ENCODE results near the gene PCYT2. TPM values are rescaled to one million over a fixed set of nuclear protein-coding genes. Genes with fewer than 3 reads are reported as not detected.
A peak's percentile ranks its signal among the peaks of the same experiment; 100 is the strongest.

PCYT2 gene
- total RNA-seq, 2 donors from 2014 or later: 21.6 to 26.0 TPM

DNA sequence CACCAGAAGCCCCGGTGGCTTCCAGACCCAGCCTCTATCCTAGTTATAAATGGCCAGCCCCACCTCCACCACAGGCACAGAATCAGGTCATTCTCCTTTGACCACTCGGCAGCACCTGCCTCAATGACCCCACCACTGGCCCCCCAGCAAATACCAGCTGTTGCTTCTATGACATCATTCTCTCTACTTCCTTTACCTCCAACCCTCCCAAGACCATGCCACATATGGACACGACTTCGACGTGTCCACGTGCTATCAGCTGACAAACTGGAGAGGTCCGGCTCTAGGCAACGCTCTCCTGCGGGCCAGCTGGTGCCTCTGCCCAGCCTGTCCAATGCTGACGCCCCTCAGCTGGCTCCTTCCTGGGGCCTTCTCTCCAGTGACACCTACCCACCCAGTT, 25.7 kb downstream of the PCYT2 start:
- peaks cover 14% of the 10 kb centered on the region for H3K4me1 Mint-ChIP-seq
- no peak overlapping the region for H3K4me3 Mint-ChIP-seq
- DNase-seq: no peak
- H3K27me3 Mint-ChIP-seq: no peaks in the 10 kb centered on the region
- H3K9me3 ChIP-seq (ENCODE audit: control insufficient read depth, low read length, poor library complexity, severe bottlenecking): no peaks in the 10 kb centered on the region
- peak overlapping the region; percentile 81 for H3K27ac Mint-ChIP-seq
- peaks cover 10% of the 10 kb centered on the region for H3K36me3 Mint-ChIP-seq (ENCODE audit: low read depth)
- ATAC-seq: no peak

DNA sequence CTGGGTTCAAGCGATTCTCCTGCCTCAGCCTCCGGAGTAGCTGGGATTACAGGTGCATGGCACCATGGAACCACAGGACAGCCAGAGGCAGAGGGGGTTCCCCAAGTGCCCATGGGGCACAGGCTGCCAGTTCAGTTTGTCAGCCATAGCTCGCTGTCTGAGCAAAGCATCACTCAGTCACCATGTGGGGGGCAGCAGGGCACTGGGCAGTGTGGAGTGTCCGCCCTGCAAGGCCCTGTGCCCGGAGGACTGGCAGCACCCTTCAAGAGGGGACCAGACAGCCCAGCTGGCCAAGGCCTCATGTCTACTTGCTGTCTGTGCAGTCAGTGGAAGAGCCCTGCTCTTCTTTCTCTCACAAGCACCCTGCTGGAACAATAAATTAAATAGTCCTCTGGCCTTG, 26.2 kb downstream of the PCYT2 start:
- no peak for ATAC-seq
- H3K27me3 Mint-ChIP-seq: no peaks in the 10 kb centered on the region
- peak overlapping the region; percentile 81 for H3K27ac Mint-ChIP-seq
- no peaks in the 10 kb centered on the region for H3K9me3 ChIP-seq (ENCODE audit: control insufficient read depth, low read length, poor library complexity, severe bottlenecking)
- no peak for DNase-seq
- peaks cover 13% of the 10 kb centered on the region for H3K4me1 Mint-ChIP-seq
- H3K36me3 Mint-ChIP-seq (ENCODE audit: low read depth): peaks cover 10% of the 10 kb centered on the region
- H3K4me3 Mint-ChIP-seq: no peak overlapping the region

DNA sequence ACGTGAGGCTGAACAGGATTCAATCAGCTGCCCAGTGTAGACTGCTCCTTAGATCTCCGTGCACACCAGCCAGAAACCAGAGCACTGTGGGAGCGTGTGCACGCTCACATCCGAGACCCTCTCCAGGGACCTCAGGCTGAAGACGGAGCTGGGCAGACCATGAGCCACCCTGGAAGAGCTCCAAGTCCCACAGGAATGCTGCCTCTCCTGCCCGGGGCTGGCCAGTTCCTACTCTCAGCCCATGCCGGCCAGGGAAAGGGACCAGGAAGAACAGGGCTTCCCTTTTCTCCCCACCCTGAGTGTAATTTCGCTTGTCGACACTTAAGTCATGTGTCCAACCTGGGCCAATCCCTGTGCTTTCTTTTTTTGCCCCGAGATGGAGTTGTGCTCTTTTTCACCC, 26.7 kb downstream of the PCYT2 start:
- no peaks in the 10 kb centered on the region for H3K9me3 ChIP-seq (ENCODE audit: control insufficient read depth, low read length, poor library complexity, severe bottlenecking)
- H3K4me1 Mint-ChIP-seq: peaks cover 13% of the 10 kb centered on the region
- peak overlapping the region; percentile 81 for H3K27ac Mint-ChIP-seq
- DNase-seq (no peak), ATAC-seq (no peak)
- no peak overlapping the region for H3K4me3 Mint-ChIP-seq
- peaks cover 10% of the 10 kb centered on the region for H3K36me3 Mint-ChIP-seq (ENCODE audit: low read depth)
- no peaks in the 10 kb centered on the region for H3K27me3 Mint-ChIP-seq

DNA sequence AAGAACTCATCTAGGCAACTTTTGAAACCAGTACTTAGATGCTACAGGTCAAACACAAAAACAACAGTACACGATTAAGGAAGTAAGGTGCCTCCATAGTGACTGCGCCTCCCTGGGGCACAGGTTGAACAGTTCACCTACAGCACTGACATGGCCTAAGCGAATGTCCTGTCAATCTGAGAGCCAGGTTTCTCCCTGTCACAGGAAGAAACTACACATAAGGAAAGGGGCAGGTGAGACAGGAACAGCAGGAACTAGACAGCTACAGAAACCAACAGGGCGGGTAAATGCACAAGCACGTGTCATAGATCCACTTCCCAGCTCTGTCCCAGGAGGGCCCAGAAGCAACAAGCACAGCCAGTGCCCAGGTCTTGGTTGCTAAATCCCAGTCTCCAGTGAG, 32.1 kb downstream of the PCYT2 start:
- Mint-ChIP-seq H3K36me3 (ENCODE audit: low read depth) (no peaks in the 10 kb centered on the region), H3K4me3 (no peak overlapping the region)

DNA sequence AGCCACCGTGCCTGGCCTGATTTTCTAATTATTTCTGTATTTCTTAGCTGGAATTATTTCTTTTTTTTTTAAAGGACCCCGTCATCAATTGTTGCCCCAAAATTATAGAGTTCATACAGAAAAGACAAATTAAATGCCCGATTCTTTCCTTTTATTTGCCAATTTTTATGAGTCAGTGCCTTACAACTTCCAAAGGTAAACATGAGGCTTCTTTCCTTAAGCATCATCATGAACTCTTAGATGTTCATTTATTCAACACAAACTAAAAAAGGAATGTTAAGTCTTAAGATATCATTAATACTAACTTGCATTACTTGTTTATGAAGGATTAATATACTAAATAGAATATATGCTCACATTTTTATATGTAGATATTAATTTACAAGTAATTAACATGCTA, 32.9 kb downstream of the PCYT2 start:
- Mint-ChIP-seq H3K4me3 (no peak overlapping the region), H3K36me3 (ENCODE audit: low read depth) (no peaks in the 10 kb centered on the region), H3K27me3 (no peaks in the 10 kb centered on the region), H3K27ac (no peak overlapping the region), H3K4me1 (peaks cover 4% of the 10 kb centered on the region)
- DNase-seq (no peak), ATAC-seq (no peak)
- H3K9me3 ChIP-seq (ENCODE audit: control insufficient read depth, low read length, poor library complexity, severe bottlenecking): no peaks in the 10 kb centered on the region

More for the DNA sequence above, 32.1 kb downstream of the PCYT2 start:
- peak overlapping the region; percentile 37 for H3K27ac Mint-ChIP-seq
- ATAC-seq (no peak), DNase-seq (no peak)
- no peaks in the 10 kb centered on the region for H3K27me3 Mint-ChIP-seq
- H3K4me1 Mint-ChIP-seq: peaks cover 4% of the 10 kb centered on the region
- no peaks in the 10 kb centered on the region for H3K9me3 ChIP-seq (ENCODE audit: control insufficient read depth, low read length, poor library complexity, severe bottlenecking)

DNA sequence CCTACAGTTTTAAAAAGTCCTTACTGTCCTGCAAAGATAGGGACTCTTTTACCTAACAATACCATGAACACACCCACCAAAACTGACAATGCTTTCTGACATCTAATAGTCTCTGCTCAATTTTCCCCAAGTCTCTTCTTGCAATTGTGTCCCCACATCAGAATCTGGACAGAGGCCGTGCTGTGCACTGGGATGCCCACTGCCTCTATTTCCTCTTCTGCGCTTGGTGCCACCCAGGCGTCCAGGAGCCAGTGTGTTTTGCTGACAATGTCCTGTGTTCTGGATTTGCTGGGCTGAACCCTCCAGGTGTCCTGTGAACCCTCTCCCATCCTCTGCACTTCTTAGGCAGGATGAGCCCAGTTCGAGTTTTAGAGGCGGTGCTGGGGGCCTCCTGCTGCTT, 33.6 kb downstream of the PCYT2 start:
- peaks cover 8% of the 10 kb centered on the region for H3K4me1 Mint-ChIP-seq
- H3K9me3 ChIP-seq (ENCODE audit: control insufficient read depth, low read length, poor library complexity, severe bottlenecking): no peaks in the 10 kb centered on the region
- peak overlapping the region; percentile 53 for H3K27ac Mint-ChIP-seq
- H3K4me3 Mint-ChIP-seq: no peak overlapping the region
- DNase-seq (no peak), ATAC-seq (no peak)
- no peaks in the 10 kb centered on the region for H3K27me3 Mint-ChIP-seq
- no peaks in the 10 kb centered on the region for H3K36me3 Mint-ChIP-seq (ENCODE audit: low read depth)

DNA sequence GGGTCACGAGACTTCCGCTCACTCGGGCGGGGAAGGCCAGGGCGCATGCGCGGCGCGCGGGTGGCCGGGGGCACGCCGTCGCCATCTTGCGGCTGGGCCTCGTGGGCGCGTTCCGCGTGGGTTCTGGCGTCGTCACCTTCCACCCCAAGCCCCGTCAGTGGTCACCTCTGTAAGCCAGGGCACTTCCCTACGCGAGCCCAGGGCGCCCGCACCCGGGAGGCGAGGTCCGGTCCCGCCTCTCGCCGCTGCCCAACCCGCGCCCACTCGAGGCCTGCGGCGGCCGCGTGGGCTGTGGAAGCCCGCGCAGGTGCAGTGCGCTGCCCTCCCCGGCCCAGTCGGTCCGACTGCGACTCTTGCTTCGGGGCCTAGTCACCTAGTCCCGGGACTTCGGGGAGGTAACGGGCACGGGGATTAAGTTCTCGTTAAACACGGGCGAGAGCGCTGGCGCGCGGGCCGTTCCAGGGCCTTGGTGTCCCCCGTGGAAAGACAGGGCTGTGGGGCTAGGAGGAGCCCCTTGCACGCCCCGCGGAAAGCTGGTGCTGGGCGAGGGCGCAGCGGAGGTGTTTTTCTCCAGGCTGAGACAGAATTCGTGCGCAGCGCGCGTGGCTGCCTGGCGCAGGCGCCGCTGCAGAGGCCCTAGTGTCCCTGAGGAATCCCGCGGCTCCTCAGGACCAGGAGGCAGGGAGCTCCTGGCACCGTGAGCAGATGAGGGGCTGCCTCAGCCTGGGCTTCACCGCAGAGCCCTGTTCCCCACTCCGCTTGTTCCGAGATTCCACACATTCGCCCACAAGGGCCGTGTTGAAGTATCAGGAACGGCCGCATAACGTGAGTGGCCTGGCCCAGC, 39.6 kb downstream of the PCYT2 start:
- H3K4me3 Mint-ChIP-seq: peak overlapping the region; percentile 88
- DNase-seq (peak; percentile 93 to 97 (median 96)), ATAC-seq (peak; percentile 43)

DNA sequence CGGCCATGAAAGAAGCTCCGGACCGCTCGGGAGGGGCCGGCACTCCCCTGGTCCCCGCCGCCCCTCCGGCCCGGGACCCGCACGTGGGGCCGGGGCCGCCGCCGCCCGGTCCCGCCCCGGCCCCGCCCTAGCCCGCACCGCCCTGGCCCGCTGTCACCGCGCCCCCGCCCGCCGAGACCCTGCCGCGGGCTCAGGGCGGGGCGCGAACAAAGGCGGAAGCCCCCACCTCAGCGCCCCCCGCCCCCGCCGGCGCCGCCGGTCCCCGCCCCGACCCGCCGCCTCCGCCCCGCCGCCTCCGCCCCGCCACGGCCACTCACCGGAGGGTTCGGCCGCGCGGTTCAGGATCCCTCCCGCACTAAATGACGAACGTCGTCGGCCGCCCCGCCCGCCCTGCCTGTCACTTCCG, 40.2 kb downstream of the PCYT2 start, which contains the start of gene ARHGDIA:
Gene ARHGDIA (minus strand): TSS at position 357 of the 406 bp plus-strand sequence. CDS start 1,407 bp downstream, outside the sequence.
- H3K9me3 ChIP-seq (ENCODE audit: control insufficient read depth, low read length, poor library complexity, severe bottlenecking): no peaks in the 10 kb centered on the region
- DNase-seq (no peak), ATAC-seq (peak; percentile 74)
- peaks cover 25% of the 10 kb centered on the region for H3K4me1 Mint-ChIP-seq
- peaks cover 2% of the 10 kb centered on the region for H3K36me3 Mint-ChIP-seq (ENCODE audit: low read depth)
- H3K4me3 Mint-ChIP-seq: peak within 1 kb of the TSS; percentile 90
- H3K27me3 Mint-ChIP-seq: no peaks in the 10 kb centered on the region
- H3K27ac Mint-ChIP-seq: peak within 1 kb of the TSS; percentile 97

More for the DNA sequence above, 39.6 kb downstream of the PCYT2 start:
- peaks cover 2% of the 10 kb centered on the region for H3K36me3 Mint-ChIP-seq (ENCODE audit: low read depth)
- H3K27me3 Mint-ChIP-seq: no peaks in the 10 kb centered on the region
- H3K4me1 Mint-ChIP-seq: peaks cover 25% of the 10 kb centered on the region
- H3K27ac Mint-ChIP-seq: peak overlapping the region; percentile 96
- no peaks in the 10 kb centered on the region for H3K9me3 ChIP-seq (ENCODE audit: control insufficient read depth, low read length, poor library complexity, severe bottlenecking)

DNA sequence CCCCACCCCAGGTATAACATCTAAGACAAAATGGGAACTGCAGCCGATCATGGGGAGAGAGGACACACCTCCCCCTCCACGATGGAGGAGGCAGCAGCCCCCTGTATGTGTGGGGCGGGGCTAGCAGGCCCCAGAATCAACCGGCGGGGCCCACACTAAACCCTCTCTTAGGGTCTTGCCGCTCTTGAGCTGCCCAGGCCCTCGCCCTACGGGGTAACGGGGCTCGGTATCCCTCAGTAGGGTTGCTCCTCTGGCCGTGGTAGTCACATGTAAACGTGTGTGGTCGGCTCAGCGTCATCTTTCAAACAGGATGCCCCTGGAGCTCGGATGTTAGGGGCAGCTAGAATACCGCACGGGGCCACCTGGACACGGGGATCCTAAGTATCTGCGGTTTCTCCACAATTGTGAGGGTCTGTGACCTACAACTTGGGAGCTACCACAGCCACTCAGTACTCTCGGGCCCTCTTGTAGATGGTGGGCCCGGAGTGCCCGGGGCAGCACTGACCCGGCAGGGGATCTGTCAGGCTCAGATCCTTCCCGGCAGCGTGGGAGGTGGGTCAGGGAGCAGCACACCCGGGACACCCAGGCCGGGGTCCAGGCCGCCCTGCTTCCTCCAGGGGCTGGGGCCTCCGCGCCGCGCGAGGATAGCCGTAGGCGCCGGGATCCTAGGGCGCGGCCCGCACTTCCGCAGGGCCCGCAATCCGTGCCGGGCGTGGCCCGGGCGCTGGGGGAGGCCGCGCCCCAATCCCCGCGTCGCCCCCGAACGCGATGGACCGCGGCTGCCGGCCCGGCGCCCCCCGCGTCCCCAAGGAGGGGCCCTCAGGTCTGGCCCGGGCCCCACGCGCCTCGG, 40.8 kb downstream of the PCYT2 start:
- peaks cover 25% of the 10 kb centered on the region for H3K4me1 Mint-ChIP-seq
- no peaks in the 10 kb centered on the region for H3K9me3 ChIP-seq (ENCODE audit: control insufficient read depth, low read length, poor library complexity, severe bottlenecking)
- ATAC-seq (peak; percentile 22), DNase-seq (peak in 1 of 3 donors; percentile 21)
- peaks cover 2% of the 10 kb centered on the region for H3K36me3 Mint-ChIP-seq (ENCODE audit: low read depth)
- no peaks in the 10 kb centered on the region for H3K27me3 Mint-ChIP-seq
- peak overlapping the region; percentile 97 for H3K27ac Mint-ChIP-seq
- H3K4me3 Mint-ChIP-seq: peak overlapping the region; percentile 90

DNA sequence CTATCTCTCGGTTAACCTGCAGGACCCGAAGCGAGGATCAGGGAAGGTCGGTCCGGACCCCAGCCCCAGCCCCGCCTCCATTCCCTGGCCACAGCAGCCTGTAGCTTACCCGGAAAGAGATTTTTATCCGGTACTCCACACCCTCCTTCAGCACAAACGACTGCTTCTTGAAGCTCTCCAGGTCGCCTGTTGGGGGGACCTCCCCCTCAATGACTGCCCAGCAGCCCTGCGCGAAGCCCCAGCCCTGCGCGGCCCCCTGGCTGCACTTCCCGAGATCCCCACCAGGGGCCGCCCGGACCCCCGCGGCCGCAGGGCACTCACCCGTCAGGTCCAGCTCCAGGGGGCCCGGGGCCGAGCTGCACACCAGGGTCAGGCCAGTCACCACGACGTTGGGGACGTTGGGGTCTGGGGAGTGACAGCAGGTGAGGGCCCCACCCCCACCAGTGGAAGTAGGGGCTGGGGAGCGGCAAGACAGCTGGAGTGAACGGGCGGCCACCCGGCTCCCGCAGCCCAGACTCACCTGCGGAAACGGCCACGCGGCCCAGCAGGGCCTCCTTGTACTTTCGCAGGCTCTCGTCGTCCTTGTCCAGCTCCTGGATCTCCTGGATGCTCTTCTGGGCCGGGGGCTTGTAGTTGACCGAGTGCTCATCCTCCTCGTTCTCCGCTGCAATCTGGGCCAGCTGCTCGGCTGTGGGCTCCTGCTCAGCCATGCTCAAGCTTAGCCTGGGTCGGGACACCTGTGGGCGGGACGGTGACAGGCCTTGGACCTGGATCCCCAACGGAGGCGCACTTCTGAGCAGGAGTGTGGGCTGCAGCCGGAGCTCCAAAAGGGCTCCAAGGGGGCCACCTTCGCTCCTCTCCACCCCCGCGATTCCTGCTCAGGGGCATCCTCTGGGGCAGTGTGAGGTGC, 41.7 kb downstream of the PCYT2 start:
- Mint-ChIP-seq H3K36me3 (ENCODE audit: low read depth) (peaks cover 2% of the 10 kb centered on the region), H3K27me3 (no peaks in the 10 kb centered on the region), H3K4me3 (peak overlapping the region; percentile 90), H3K4me1 (peaks cover 25% of the 10 kb centered on the region), H3K27ac (peak overlapping the region; percentile 97)
- no peaks in the 10 kb centered on the region for H3K9me3 ChIP-seq (ENCODE audit: control insufficient read depth, low read length, poor library complexity, severe bottlenecking)
- DNase-seq (peak in 1 of 3 donors; percentile 38), ATAC-seq (no peak)

DNA sequence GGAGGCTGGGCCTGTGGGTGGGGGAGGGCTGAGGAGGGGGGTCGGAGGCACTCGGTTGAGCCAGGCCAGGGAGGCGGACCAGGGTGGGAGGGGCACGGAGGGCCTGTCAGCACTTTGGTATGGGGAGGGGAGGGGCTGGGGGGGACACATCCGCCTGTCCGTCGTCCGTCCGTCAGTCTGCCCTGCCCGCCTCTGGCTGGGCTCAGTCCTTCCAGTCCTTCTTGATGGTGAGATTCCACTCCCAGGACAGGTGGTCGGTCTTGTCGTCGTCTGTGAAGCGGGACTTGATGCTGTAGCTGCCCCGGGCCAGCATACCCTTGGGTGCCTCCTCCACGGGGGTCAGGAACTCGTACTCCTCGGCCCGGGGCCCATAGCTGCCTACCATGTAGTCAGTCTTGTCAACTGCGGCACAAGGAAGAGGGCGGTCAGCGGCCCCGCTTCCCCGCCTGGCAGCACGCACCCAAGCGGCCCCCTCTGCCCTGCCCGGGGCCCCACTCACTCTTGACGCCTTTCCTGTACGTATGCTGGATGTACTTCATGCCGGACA, 42.5 kb downstream of the PCYT2 start:
- Mint-ChIP-seq H3K36me3 (ENCODE audit: low read depth) (peaks cover 2% of the 10 kb centered on the region), H3K4me1 (peaks cover 25% of the 10 kb centered on the region), H3K27me3 (no peaks in the 10 kb centered on the region), H3K4me3 (peak overlapping the region; percentile 75), H3K27ac (peak overlapping the region; percentile 97)
- ATAC-seq (no peak), DNase-seq (no peak)
- H3K9me3 ChIP-seq (ENCODE audit: control insufficient read depth, low read length, poor library complexity, severe bottlenecking): no peaks in the 10 kb centered on the region

DNA sequence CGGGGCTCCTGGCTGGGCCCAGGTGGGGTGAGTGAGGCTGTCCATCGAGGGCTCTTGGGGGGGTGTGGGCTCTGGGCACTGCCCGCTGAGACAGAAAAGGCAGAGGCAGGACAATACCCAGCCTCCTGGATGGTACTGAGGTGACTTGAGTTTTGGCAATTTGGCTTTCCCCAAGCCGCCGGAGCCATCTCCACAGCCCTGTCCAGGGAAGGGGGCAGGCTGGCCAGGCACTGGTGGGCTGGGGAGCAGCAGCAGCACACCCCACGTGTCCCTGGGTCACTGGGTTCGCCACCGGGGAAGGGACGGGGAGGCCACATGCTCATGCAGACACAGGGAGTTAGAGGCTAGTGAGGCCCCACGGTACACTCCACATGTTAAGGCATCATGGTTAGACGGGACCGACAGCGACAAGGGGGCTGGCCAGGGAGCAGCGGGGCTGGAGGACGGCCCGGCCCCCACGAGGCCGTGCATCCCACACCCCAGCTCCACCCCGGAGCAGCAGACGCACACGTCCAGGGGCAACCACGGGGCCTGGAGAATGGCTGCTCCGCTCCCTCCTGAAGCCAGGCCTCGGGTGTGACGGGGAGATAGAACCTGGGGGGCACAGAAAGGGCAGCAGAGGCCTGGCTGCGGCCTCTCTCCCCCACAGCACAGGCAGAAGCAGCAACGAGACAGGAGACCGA, 43.1 kb downstream of the PCYT2 start:
- H3K4me3 Mint-ChIP-seq: peak overlapping the region; percentile 75
- DNase-seq (no peak), ATAC-seq (no peak)
- H3K36me3 Mint-ChIP-seq (ENCODE audit: low read depth): peaks cover 2% of the 10 kb centered on the region
- no peaks in the 10 kb centered on the region for H3K9me3 ChIP-seq (ENCODE audit: control insufficient read depth, low read length, poor library complexity, severe bottlenecking)
- H3K27me3 Mint-ChIP-seq: no peaks in the 10 kb centered on the region
- H3K4me1 Mint-ChIP-seq: peaks cover 30% of the 10 kb centered on the region
- H3K27ac Mint-ChIP-seq: peak overlapping the region; percentile 97
